HG03159 (cell line): ENCODE results near the gene TMEM116.
"Not testable (repeated sequence)": the region's sequence is repeated elsewhere in the genome, so short reads cannot be mapped to it uniquely, and the experiment has no call there.

Source experiments
- ATAC-seq: cut with Tn5 transposase; IDR thresholded peaks from one replicate; pipeline ENCODE4 v1.9.1; 2021; ENCODE audit warnings: mild to moderate bottlenecking, moderate library complexity; ENCODE audit not compliant: unreplicated experiment

The TMEM116 gene

DNA sequence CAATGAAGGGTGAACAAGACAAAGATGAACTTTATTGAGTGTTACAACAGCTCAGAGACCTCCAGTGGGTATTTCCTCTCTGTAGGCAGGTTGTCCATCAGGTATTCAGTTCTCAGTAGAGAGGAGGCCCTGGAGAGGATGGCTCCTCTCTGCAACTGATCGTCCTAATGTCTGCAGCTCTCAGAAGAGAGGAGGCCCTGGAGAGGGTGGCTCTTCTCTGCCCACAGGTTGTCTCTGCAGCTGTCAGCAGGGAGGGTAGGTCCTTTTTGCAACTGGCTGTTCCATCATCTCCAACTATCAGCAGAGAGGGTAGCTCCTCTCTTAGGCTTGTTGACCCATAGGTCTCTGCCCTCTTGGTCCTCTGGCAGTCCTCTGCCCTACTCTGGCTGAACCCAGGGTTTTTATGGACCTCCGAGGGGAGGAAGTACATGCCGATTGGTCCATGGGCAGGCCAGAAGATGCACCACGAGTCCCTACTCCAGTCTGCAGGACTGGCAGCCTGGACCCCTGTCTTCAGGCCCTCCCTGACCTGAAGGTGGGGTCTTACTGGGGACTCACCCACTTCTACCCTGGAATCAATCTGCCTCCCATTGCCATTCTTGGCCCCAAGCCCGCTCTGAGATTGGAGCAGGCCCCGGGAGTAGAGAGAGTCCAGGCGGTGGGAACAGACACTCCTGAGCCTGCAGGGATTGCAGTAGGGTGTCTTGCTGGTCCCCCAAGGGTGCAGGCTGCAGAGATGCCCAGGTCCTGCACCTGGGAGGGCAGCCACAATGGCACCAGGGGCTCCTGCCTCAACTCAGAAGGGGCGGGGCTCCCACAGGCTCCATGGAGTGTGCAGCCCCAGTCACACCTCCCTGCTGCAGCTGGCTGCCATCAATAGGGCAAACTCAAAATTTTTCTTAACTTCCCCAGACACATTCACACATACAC lies 2.3 kb downstream of the TMEM116 start:
- no peak for ATAC-seq

GRCh38 chr12:112009596-112009995 lies 3.4 kb downstream of the TMEM116 start:
- not testable (repeated sequence) for ATAC-seq

GRCh38 chr12:112008918-112009317 lies 4.0 kb downstream of the TMEM116 start:
- ATAC-seq, result no peak

DNA sequence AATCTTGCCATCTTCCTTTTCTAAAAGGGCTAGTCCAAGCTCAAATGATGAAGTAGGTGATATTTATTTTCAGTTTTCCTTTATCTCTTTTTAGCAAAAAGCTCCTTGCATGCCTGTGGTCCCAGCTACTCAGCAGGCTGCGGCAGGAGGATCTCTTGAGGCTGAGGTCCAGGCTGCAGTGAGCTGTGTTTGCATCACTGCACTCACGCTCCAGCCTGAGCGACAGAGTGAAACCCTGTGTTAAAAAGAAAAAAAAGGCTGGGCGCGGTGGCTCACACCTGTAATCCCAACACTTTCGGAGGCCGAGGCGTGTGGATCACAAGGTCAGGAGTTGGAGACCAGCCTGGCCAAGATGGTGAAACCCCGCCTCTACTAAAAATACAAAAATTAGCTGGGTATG lies 5.0 kb downstream of the TMEM116 start:
- no peak for ATAC-seq

DNA sequence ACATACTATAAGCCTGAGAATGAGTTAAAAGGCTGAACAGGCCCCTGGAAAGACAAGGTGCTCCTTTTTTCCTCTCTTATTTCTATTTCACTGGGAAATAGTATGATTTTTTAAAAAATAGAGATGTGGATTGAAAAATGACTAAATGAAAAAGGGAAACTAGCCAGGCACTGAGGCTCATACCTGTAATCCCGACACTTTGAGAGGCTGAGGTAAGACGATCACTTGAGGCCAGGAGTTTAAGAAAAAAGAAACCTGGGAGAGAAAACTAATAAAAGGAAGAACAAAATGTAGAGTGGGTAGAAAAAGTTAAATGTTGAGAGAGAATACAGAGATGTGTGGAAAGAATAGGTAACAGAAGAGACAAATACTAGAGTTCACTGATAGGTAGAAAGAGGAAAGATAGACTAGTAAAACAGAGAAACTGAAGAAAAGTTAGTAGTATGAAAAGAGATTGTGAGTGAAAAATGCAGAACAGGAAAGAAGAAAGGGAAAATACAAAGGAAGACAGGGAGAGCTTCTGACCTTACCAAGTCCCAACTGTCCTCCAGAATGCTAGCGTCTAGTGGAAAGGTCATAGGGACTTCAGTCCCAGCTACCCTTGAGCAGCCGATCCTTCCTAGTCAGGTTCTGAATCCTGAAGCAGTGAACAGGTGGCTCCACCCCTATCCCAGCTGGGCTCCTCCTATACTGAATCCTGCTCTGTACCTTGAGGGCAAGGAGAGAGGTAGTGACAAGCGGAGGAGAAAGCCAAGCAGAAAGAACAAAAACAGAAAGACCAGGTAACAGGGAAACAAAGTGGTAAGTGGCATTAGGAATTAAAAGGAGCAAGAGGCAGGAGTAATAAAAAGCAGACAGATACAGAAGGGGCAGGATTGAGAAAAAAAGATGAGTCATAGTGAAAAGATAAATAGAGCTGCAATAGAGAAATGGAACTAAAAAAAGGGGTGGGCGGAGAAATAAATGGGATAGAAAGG lies 7.3 kb downstream of the TMEM116 start:
- no peak for ATAC-seq

- no peak for ATAC-seq
These were observed 8.9 kb downstream of the TMEM116 start for GRCh38 chr12:112004041-112004440.

DNA sequence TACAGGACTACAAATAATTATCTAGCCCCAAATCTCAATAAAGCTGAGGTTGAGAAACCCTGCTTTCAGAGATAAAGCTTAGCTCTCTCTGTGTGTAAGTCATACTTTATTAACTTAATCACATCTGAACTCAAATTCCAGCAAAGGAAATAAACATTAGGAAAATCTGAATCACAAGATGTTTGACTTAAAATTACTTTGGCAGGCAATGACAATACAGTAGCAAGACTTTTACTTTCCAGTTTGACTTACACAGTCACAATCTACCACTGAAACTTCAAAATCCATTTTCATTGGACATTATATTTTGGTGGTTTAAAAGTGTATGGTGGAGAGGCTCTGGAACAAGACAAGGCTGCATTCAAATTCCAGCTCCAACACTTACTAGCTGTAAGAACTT lies 11.4 kb downstream of the TMEM116 start:
- ATAC-seq, result no peak

- no peak for ATAC-seq
These were observed 12.1 kb downstream of the TMEM116 start for GRCh38 chr12:112000820-112001219.

GRCh38 chr12:111999129-111999528 lies 13.8 kb downstream of the TMEM116 start:
- ATAC-seq, result not testable (repeated sequence)

GRCh38 chr12:111998015-111998414 lies 14.9 kb downstream of the TMEM116 start:
- no peak for ATAC-seq

- ATAC-seq, result no peak
These were observed 15.7 kb downstream of the TMEM116 start for GRCh38 chr12:111997300-111997699.

GRCh38 chr12:111995782-111996480 lies 17.0 kb downstream of the TMEM116 start:
- ATAC-seq, result no peak

DNA sequence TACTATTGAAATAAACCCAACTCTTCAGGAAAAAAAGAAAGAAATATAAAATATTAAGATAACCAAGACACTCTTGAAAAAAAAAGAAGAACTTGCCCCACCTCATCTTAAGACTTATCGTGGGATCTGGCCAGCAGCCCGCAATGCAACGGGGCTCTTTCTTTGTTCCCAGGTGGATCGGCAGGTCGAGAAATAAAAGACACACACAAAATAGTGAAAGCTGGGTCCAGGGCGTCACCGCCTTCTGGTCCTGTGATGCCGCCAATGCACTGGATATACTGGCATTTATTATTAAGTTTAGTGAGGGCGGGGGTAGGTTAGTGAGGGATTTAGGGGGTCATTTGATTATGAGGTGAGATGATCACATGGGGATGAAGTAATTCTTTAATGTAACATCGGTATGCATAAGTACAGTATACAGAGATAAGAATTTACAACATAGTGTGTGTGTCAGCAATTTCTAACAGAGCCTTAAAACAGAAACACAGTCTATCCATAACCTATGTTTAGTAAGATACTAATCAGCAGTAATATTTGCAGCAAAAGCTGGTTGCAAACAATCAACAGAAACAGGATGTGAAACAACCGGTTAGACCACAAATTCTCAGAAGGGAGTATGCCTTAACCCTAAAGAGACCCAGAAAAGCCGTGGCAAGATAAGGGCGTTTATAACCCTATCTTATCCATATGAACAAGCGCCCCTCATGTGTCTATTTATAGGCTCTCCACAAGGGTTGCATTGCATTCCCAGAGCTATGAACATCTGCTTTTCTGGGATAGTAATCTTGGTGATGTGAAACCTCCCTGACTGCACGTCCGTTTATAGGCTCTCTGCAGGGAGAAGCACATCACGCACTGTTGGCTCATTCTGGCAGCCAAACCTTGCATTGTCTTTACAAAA lies 18.5 kb downstream of the TMEM116 start:
- not testable (repeated sequence) for ATAC-seq

- no peak for ATAC-seq
These were observed 19.4 kb downstream of the TMEM116 start for GRCh38 chr12:111993292-111994150.

GRCh38 chr12:111992464-111992863 lies 20.5 kb downstream of the TMEM116 start:
- ATAC-seq, result no peak

- no peak for ATAC-seq
These were observed 21.0 kb downstream of the TMEM116 start for GRCh38 chr12:111991946-111992345.

DNA sequence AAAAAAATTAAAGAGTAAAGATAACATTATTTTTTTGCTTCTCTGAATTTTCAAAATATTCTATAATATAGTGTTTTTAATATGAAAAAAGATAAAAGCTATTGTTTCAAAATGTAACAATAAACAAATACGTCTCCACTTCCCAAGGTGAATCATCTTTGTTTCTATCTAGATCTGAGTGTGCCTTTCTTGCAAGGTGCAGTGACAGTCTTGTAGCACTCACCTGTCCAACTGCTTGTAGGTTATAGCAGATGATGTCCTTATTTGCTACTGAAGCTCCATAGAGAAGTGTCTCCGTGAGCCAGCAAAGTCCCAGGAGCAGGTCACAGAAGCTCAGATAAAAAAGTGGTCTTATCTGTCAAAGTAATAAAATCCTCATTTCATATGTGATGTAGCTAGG lies 21.4 kb downstream of the TMEM116 start:
- no peak for ATAC-seq

- no peak for ATAC-seq
These were observed 28.1 kb downstream of the TMEM116 start for GRCh38 chr12:111984820-111985219.

GRCh38 chr12:111981987-111982386 lies 31.0 kb downstream of the TMEM116 start:
- no peak for ATAC-seq
